HepG2 (cell line): Measurements from ENCODE around the gene CHTF18. TPM values are rescaled to one million over a fixed set of nuclear protein-coding genes. Genes with fewer than 3 reads are reported as not detected.

Experiments
- ATAC-seq: fragments of 200-7000 bp; cut with Tn5 transposase; 3 replicates; pipeline ENCODE4 v1.9.1; 2020; ENCODE audit warnings: mild to moderate bottlenecking, moderate library complexity
- BruUV-seq: library from RNA; stranded (reverse); fragments of 400-500 nt; replicated peaks from 2 replicates; lab custom pipeline; 2021; lab: Mats Ljungman, UMichigan
- CTCF ChIA-PET: fragments of 300-600 bp; formaldehyde crosslinking; extraction: SDS; loops from one replicate; lab custom pipeline; 2021; ENCODE audit warnings: low total read pairs, inconsistent platforms, low intra/inter-chr PET ratio; lab: Yijun Ruan, JAX
- POLR2A ChIA-PET: fragments of 350-600 bp; sonication (Branson Sonifier 250); formaldehyde crosslinking; loops from one replicate; lab custom pipeline; 2020; ENCODE audit warnings: antibody characterized with exemption, inconsistent platforms; lab: Yijun Ruan, JAX
- DNase-seq: peaks from one replicate; pipeline ENCODE4 v3.0.0-alpha.2; 2015; ENCODE audit warnings: low spot score
- FAIRE-seq: peaks from 3 replicates; lab custom pipeline; 2011; peaks lifted over from hg19 to GRCh38; lab: Jason Lieb, UNC
- H2AFZ ChIP-seq: one replicate; pipeline ENCODE4 v1.6.1; 2011; ENCODE audit warnings: low read length, inconsistent platforms
- H3K27ac ChIP-seq: fragments of 300-600 bp; 3 replicates; pipeline ENCODE4 v1.8.0; 2011; ENCODE audit warnings: mixed run types, mild to moderate bottlenecking, mixed read lengths, low read length, inconsistent platforms; ENCODE audit not compliant: insufficient read depth; ENCODE audit errors: extremely low read length
- H3K27me3 ChIP-seq, 2 experiments: fragments of 200-600 bp in 1 of 2; 2 replicates in 1 of 2; 3 replicates in 1 of 2; pipeline versions ENCODE4 v1.6.0 to v1.8.0; 2011; ENCODE audit warnings: low read length in 2 of 2, mild to moderate bottlenecking in 2 of 2, moderate library complexity in 2 of 2, inconsistent platforms in 1 of 2; ENCODE audit not compliant: insufficient read depth in 2 of 2, control insufficient read depth in 1 of 2
- H3K36me3 ChIP-seq, 2 experiments: fragments of 200-600 bp in 1 of 2; replicated peaks in 1 of 2; 2 replicates in 1 of 2; 3 replicates in 1 of 2; pipeline versions ENCODE4 v1.5.1 to v1.8.0; 2011; ENCODE audit warnings: low read length in 2 of 2, inconsistent platforms in 1 of 2; ENCODE audit not compliant: insufficient read depth in 2 of 2, control insufficient read depth in 1 of 2
- H3K4me1 ChIP-seq: 2 replicates; pipeline ENCODE4 v1.5.1; 2012; ENCODE audit warnings: low read length, inconsistent platforms; ENCODE audit not compliant: insufficient read depth
- H3K4me2 ChIP-seq: 2 replicates; pipeline ENCODE4 v1.6.0; 2011; ENCODE audit warnings: low read depth, low read length, inconsistent platforms
- H3K4me3 ChIP-seq, 3 experiments: fragments of 200-600 bp in 1 of 3; sonication (generic), shearing (Covaris generic) in 1 of 3; replicated peaks in 1 of 3; 2 replicates each; pipeline ENCODE4 v1.5.1; 2011 to 2016; ENCODE audit warnings: low read length in 3 of 3, inconsistent platforms in 2 of 3, low read depth in 2 of 3, mild to moderate bottlenecking in 2 of 3, control low read depth in 1 of 3, mixed read lengths in 1 of 3; ENCODE audit not compliant: insufficient read depth in 1 of 3
- H3K79me2 ChIP-seq: one replicate; pipeline ENCODE4 v1.6.1; 2011; ENCODE audit warnings: low read length, inconsistent platforms; ENCODE audit not compliant: insufficient read depth
- H3K9ac ChIP-seq: 2 replicates; pipeline ENCODE4 v1.6.0; 2011; ENCODE audit warnings: mild to moderate bottlenecking, low read depth, low read length, inconsistent platforms; ENCODE audit not compliant: insufficient read depth
- H3K9me3 ChIP-seq: 2 replicates; pipeline ENCODE4 v1.5.1; 2012; ENCODE audit warnings: mild to moderate bottlenecking, low read length
- H4K20me1 ChIP-seq: 2 replicates; pipeline ENCODE4 v1.6.0; 2011; ENCODE audit warnings: inconsistent platforms, mild to moderate bottlenecking, low read length, moderate library complexity; ENCODE audit not compliant: insufficient read depth
- FOXA3 ChIP-seq: IDR thresholded peaks from 2 replicates; pipeline ENCODE4 v1.6.1; 2016; ENCODE audit warnings: missing genetic modification reagents, missing compliant biosample characterization
- SOX5 ChIP-seq: IDR thresholded peaks from 2 replicates; pipeline ENCODE4 v1.6.1; 2016; ENCODE audit warnings: borderline replicate concordance
- ZNF724P ChIP-seq: sonication (generic); formaldehyde crosslinking; IDR thresholded peaks from 2 replicates; pipeline ENCODE4 v1.8.0; 2022; ENCODE audit warnings: missing genetic modification reagents, borderline replicate concordance
- ZNF740 ChIP-seq: sonication (generic); formaldehyde crosslinking; IDR thresholded peaks from 2 replicates; pipeline ENCODE4 v1.4.0; 2020; ENCODE audit warnings: missing genetic modification reagents
- WGBS: methylation state at CpG from one replicate; pipeline ENCODE4 v1.1.6; 2017; ENCODE audit warnings: low lambda C conversion rate; 5-methylcytosine and 5-hydroxymethylcytosine counted together
- in situ Hi-C: cut with HindIII; loops from 2 replicates; pipeline ENCODE4 v1.10.0; 2017; ENCODE audit warnings: low pct_unique_long_range_greater_than_20kb; ENCODE audit not compliant: extremely low pct_ligation_motif_present
- intact Hi-C: fragments of 100-400 bp; cut with micrococcal nuclease; formaldehyde crosslinking; loops from one replicate; pipeline ENCODE4 v1.10.0; 2022; ENCODE audit not compliant: unreplicated experiment
- polyA plus RNA-seq, 8 experiments: library from polyadenylated mRNA; depleted of rRNA in 3 of 8; stranded (reverse) in 7 of 8; unstranded in 1 of 8; fragments of >200 nt; fragmentation: Illumina TruSeq in 4 of 8; extraction: Trizol in 4 of 8; gene quantifications; 2 replicates each; pipeline versions ENCODE4 v1.2.1 to v1.2.3, GENCODE V29; 2011 to 2016; ENCODE audit warnings: low read depth in 4 of 8, missing spikeins in 1 of 8, mixed read lengths in 1 of 8; ENCODE audit not compliant: insufficient read depth in 1 of 8
- total RNA-seq, 5 experiments: library from RNA; depleted of rRNA; stranded (reverse); fragments of >200 nt; fragmentation: Illumina TruSeq; extraction: Trizol; gene quantifications; 2 replicates each; pipeline ENCODE4 v1.2.3, GENCODE V29; 2016; ENCODE audit warnings: low read depth in 1 of 5
- TF ChIP-seq, protein P1 (sequence below): sonication (generic); formaldehyde crosslinking; IDR thresholded peaks from one replicate; pipeline ENCODE4 v1.5.1; 2020; ENCODE audit warnings: mild to moderate bottlenecking, missing genetic modification reagents; ENCODE audit errors: not compliant biosample characterization

The CHTF18 gene
- total and polyA plus RNA-seq, 2 of the 13 experiments (the other 11 are each of a cell fraction or from before 2014, with no cell fraction given): 8.6 to 22.9 TPM

DNA sequence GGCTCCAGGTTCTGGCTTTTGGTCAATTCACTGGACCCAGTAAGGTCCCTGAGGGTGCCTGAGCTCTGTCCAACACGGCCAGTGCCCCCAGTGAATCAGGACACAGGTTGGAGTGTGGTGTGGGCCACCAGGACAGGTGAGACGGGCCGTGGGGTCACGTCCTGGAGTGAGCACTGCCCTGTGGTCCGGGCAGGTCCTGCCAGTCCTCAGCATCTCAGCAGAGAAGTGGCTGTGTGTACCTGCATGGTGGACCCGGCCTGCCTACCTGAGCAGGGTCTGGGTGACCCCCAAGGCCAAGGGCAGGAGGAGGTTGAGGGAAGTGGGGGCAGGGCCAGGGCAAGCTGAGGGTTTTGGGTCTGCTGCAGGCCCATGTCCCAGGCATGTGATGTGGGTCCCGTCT lies 14.0 kb downstream of the CHTF18 start (continued):
- TF ChIP-seq, protein P1, sequence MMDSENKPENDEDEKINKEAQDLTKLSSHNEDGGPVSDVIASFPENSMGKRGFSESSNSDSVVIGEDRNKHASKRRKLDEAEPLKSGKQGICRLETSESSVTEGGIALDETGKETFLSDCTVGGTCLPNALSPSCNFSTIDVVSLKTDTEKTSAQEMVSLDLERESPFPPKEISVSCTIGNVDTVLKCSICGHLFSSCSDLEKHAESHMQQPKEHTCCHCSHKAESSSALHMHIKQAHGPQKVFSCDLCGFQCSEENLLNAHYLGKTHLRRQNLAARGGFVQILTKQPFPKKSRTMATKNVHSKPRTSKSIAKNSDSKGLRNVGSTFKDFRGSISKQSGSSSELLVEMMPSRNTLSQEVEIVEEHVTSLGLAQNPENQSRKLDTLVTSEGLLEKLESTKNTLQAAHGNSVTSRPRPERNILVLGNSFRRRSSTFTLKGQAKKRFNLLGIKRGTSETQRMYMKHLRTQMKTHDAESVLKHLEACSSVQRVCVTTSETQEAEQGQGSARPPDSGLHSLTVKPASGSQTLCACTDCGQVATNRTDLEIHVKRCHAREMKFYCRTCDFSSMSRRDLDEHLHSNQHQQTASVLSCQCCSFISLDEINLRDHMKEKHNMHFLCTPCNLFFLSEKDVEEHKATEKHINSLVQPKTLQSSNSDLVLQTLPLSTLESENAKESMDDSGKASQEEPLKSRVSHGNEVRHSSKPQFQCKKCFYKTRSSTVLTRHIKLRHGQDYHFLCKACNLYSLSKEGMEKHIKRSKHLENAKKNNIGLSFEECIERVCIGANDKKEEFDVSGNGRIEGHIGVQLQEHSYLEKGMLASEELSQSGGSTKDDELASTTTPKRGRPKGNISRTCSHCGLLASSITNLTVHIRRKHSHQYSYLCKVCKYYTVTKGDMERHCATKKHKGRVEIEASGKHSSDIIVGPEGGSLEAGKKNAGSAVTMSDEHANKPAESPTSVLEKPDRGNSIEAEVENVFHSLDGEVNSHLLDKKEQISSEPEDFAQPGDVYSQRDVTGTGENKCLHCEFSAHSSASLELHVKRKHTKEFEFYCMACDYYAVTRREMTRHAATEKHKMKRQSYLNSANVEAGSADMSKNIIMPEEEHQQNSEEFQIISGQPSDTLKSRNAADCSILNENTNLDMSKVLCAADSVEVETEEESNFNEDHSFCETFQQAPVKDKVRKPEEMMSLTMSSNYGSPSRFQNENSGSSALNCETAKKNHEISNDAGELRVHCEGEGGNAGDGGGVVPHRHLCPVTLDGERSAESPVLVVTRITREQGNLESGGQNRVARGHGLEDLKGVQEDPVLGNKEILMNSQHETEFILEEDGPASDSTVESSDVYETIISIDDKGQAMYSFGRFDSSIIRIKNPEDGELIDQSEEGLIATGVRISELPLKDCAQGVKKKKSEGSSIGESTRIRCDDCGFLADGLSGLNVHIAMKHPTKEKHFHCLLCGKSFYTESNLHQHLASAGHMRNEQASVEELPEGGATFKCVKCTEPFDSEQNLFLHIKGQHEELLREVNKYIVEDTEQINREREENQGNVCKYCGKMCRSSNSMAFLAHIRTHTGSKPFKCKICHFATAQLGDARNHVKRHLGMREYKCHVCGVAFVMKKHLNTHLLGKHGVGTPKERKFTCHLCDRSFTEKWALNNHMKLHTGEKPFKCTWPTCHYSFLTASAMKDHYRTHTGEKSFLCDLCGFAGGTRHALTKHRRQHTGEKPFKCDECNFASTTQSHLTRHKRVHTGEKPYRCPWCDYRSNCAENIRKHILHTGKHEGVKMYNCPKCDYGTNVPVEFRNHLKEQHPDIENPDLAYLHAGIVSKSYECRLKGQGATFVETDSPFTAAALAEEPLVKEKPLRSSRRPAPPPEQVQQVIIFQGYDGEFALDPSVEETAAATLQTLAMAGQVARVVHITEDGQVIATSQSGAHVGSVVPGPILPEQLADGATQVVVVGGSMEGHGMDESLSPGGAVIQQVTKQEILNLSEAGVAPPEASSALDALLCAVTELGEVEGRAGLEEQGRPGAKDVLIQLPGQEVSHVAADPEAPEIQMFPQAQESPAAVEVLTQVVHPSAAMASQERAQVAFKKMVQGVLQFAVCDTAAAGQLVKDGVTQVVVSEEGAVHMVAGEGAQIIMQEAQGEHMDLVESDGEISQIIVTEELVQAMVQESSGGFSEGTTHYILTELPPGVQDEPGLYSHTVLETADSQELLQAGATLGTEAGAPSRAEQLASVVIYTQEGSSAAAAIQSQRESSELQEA: no peak
- TF ChIP-seq ZNF724P: no peak

DNA sequence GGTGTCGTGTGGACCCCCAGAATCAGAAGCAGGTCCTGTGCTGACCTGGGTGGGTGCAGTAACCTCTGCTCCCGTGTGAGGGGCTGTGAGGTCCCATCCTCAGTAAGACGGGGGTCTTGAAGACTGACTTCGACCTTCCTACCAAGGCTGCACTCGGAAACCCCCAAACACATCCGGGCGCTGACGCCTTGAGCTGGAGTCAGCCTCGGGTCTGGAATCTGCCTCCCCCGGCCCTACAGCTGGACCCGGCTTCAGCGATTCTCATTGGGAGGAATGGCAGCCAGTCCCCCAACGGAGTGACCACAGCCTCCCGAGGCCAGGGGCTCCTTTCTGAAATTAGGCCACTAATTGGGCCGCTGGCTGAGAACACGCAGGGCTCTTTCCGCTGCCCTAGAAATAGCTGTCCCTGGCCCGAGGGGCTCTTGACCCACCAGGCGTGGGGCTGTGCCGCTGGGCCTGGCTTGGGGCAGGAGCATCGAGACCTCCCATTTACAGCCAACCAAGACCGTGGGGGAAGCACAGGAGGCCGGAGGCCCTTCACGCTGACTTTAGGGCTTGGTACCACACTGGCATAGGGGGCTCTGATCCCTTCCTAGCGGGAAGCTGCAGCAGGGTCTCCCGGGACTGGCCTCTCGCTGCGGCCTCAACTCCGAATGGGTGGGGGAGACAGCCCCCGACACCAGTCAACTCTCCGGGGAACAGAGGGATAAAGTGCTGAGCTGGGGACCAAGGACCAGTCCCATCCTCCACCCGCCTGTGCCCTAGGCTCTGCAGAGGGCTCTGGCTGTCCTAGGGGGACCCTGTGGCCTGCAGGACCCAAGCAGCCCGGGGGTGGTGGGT lies 14.7 kb downstream of the CHTF18 start:
- CTCF ChIA-PET: no interaction called here
- Histone ChIP-seq H3K4me2 (no peak overlapping the region), H3K4me3 (no peak overlapping the region)
- in situ Hi-C loops: loop anchor here (25.0 kb wide), 1 partner anchor 409 kb away; no protein-coding TSS in a partner anchor
- no peak for DNase-seq
- TF ChIP-seq FOXA3 (CRISPR knock-in tag) (no peak), SOX5 (no peak), ZNF740 (no peak)
- TF ChIP-seq, all 625 proteins: peak for 0
- no peaks in the 10 kb centered on the region for H3K79me2 ChIP-seq
- no peak overlapping the region for H3K9ac ChIP-seq
- H3K9me3 ChIP-seq: no peaks in the 10 kb centered on the region
- POLR2A ChIA-PET: no interaction called here
- WGBS: 48% methylated on average over 8 of the region's 33 CpGs
- H3K36me3 ChIP-seq: no peaks in the 10 kb centered on the region
- ATAC-seq (no peak), FAIRE-seq (no peak)
- no peaks in the 10 kb centered on the region for H3K4me1 ChIP-seq
- intact Hi-C loops: no loop called here
- H4K20me1 ChIP-seq: no peaks in the 10 kb centered on the region
- no peak overlapping the region for H2AFZ ChIP-seq
- no peak overlapping the region for H3K27ac ChIP-seq
- peaks cover 28 to 54% of the 10 kb centered on the region in 2 experiments for H3K27me3 ChIP-seq
- no TSS peak for BruUV-seq
